SH-SY5Y (cell line): ENCODE measurements around the gene NEK5.

ENCODE experiments used
- GATA2 ChIP-seq: IDR thresholded peaks from 2 replicates; pipeline ENCODE4 v1.6.1; 2011; ENCODE audit warnings: mild to moderate bottlenecking, low read depth, low read length
- GATA3 ChIP-seq: IDR thresholded peaks from 2 replicates; pipeline ENCODE4 v1.6.1; 2011; ENCODE audit warnings: low read depth, mild to moderate bottlenecking, low read length, moderate library complexity

Gene NEK5

GRCh38 chr13:51988988-51989618, 139.8 kb downstream of the NEK5 start:
- TF ChIP-seq GATA2 (no peak), GATA3 (no peak)
